T-helper 1 cell treated with Interleukin-12 subunit alpha and Interleukin-12 subunit beta and Interleukin-4 antibody, amounts not matched to agents 30 ng/mL and 1 ng/mL, for 36 hours (primary cell): Measurements from ENCODE around the gene ZNF569. TPM values are rescaled to one million over a fixed set of nuclear protein-coding genes. Genes with fewer than 3 reads are reported as not detected.

Source experiments
- intact Hi-C: fragments of 100-400 bp; cut with micrococcal nuclease; formaldehyde crosslinking; loops from one replicate; pipeline ENCODE4 v1.15.1; 2024
- total RNA-seq: library from RNA; stranded (reverse); gene quantifications from 2 replicates; pipeline ENCODE4 v1.2.3, GENCODE V29; 2022

Gene ZNF569
- 4.4 and 6.1 TPM in 2 replicates for total RNA-seq

- intact Hi-C loops: loop anchor here (1.0 to 10.0 kb wide), 15 partner anchors 127 to 1340 kb away; partner anchors contain the start of genes CAPNS1, KCNK6, YIF1B and ZFP14
Measured at GRCh38 chr19:37466798-37467607, at the start of gene ZNF569. ZNF569 (minus strand) TSS chr19:37467444; CDS start chr19:37444921, 22,523 bp downstream.

- intact Hi-C loops: no loop called here
Measured at GRCh38 chr19:37513397-37513796, 46.2 kb upstream of the ZNF569 start.

DNA sequence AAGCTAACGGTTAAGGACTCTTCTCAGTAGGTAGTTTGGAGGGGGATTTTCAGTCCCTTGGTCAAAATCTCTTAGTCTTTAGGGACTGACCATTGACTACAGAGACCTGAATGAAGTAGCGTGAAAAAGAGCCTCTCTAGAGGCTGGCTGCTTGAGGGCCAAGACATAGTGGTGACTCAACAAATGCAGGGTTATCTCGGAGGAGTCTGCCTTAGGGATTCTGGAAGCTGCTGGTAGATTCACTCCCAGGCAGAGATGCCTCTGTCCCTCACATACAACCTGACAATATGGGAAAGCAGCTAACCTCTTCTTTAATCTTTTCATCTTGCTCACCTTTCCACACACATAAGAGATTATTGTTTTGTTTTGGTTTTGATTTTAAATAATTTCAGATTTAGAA, 44.6 kb upstream of the ZNF569 start:
- intact Hi-C loops: no loop called here

GRCh38 chr19:37511186-37511585, 43.9 kb upstream of the ZNF569 start:
- intact Hi-C loops: no loop called here

- intact Hi-C loops: no loop called here
Measured at GRCh38 chr19:37507167-37507464, 39.9 kb upstream of the ZNF569 start.

- intact Hi-C loops: loop anchor here (1.0 kb wide), 2 partner anchors 37 to 135 kb away; partner anchors contain the start of genes ZNF527 and ZNF570
Measured at GRCh38 chr19:37506387-37507166, 39.3 kb upstream of the ZNF569 start, which contains the start of gene ZNF793. ZNF793 (plus strand) TSS chr19:37506939; CDS start chr19:37523440, 16,501 bp downstream.

DNA sequence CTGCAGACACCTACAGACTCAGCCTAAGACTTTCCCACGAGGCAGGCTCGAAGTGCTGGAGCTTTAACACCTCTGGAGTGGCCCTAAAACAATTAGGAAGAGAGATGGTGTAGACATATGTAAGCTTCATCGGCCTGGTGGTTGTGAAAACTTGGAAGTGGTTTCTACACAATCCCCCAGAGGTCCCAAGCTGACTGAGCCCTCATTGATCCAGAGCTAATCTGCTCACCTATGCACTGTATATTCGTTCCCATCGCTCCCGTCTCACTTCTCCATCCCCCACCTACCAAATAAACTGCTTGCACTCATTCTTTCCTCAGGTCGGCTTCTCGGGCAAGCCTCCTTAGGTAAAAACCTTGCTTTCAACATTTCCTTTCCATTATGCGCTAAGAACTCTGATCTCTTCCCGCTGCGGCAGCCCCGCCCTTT, 38.7 kb upstream of the ZNF569 start:
- intact Hi-C loops: loop anchor here (1.0 kb wide), 2 partner anchors 37 to 135 kb away; partner anchors contain the start of genes ZNF527 and ZNF570

- intact Hi-C loops: no loop called here
Measured at GRCh38 chr19:37492213-37492612, 25.0 kb upstream of the ZNF569 start.

- intact Hi-C loops: no loop called here
Measured at GRCh38 chr19:37484406-37485168, 17.3 kb upstream of the ZNF569 start.

DNA sequence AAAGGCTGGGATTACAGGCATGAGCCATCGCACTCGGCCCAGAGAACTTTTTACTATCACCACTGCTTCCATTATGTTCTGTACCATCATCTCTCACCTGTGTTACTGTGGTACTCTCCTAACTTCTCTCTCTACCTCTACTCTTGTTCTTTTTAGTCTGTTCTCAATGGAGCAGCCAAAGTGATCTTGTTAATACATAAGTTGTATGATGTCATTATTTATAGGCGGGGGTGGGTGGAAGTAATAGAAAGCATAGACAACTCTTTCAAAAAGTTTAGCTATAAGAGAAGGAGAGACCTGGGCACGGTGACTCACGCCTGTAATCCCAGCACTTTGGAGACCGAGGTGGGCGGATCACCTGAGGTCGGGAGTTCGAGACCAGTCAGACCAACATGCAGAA, 4.9 kb upstream of the ZNF569 start:
- intact Hi-C loops: no loop called here

DNA sequence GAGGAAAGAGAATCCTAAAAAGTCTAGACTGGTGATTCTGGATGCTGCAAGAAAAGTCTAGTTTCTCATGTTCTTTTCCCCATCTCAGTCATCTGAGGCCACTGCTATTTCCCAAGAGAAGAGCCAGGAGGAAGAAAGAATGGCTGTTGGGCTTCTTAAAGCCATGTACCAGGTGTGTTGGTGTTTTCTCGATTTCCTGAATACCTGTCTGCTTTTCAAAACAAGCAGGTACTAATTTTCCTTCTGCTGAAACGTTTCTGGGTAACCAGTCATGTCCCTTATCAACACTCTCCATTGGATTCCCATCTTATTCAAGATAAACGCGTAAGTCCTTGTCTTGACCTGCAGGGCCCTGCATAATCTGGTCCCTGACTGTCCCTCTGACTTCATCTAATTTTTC, 3.0 kb upstream of the ZNF569 start:
- intact Hi-C loops: no loop called here

- intact Hi-C loops: loop anchor here (1.0 to 10.0 kb wide), 19 partner anchors 37 to 1342 kb away; partner anchors contain the start of genes CAPNS1, KCNK6, SIPA1L3 and YIF1B
Measured at GRCh38 chr19:37468961-37469777, 1.9 kb upstream of the ZNF569 start, which contains the start of gene ZNF570. ZNF570 (plus strand) TSS chr19:37469356; CDS start chr19:37470355, 999 bp downstream.

DNA sequence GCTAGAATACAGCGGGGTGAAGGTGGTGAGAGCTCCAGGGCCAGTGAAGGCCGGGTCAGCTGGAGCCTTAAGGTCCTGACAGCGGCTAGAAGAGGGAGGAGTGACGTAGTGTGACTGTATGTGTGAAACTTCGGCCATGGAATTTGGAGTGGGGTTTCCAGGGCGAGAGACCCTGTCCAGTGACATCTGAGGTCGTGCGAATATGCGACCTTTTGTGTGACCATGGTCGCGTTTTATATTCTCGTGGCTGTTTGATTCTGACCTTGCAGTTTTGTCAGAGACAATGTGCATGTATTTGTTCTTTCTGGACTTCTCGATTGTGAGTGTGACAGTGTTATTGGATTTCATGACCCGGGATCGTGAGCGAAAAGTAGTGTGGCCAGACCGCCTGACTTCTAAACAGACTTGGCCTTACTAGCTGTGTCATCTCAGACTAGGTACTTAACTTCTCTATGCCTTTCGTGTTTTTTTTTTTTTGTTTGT, 405 bp upstream of the ZNF569 start:
- intact Hi-C loops: loop anchor here (1.0 to 10.0 kb wide), 16 partner anchors 127 to 1340 kb away; partner anchors contain the start of genes CAPNS1, KCNK6, YIF1B and ZFP14

- intact Hi-C loops: loop anchor here (2.0 to 10.0 kb wide), 6 partner anchors 578 to 1339 kb away; partner anchors contain the start of genes CAPNS1, KCNK6, YIF1B and ZNF382
Measured at GRCh38 chr19:37466277-37466797, 907 bp downstream of the ZNF569 start.

DNA sequence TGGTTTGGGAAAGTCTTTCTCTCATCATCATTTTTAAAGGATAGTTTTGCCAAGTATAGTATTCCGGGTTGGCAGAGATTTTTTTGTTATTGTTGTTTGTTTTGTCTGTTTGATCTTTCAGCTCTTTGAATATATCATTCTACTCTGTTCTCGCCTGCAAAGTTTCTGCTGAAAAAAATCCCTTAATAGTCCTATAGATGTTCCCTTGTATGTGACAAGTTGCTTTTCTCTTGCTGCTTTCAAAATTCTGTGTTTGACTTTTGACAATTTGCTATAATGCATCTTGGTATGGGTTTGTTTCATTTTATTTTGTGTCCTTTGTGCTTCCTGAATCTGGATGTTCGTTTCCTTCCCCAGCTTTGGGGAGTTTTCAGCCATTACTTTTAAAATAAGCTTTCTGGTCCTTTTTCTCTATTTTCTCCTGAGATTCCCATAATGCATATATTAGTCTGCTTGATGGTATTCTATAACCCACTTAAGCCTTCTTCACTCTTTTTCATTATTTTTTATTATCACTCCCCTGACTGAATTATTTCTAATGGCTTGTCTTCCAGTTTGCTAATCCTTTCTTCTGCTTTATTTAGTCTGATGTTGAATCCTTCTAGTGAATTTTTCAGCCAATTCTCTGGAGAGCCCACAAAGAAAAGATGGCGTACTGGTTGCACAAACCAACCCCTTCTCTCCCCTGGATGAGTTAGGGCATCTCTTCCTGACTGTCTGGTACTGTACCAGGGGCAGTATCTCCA, 14.6 kb downstream of the ZNF569 start:
- intact Hi-C loops: no loop called here

- intact Hi-C loops: no loop called here
Measured at GRCh38 chr19:37413313-37414084, 53.7 kb downstream of the ZNF569 start.

- intact Hi-C loops: no loop called here
Measured at GRCh38 chr19:37412700-37413099, 54.5 kb downstream of the ZNF569 start.
